HG02678 (cell line): Measurements from ENCODE around the gene IDUA.
A peak's percentile ranks its signal among the peaks of the same experiment; 100 is the strongest.

ENCODE experiments used
- ATAC-seq: cut with Tn5 transposase; IDR thresholded peaks from one replicate; pipeline ENCODE4 v1.9.1; 2021; ENCODE audit warnings: mild to moderate bottlenecking, moderate library complexity; ENCODE audit not compliant: unreplicated experiment

Gene IDUA

DNA sequence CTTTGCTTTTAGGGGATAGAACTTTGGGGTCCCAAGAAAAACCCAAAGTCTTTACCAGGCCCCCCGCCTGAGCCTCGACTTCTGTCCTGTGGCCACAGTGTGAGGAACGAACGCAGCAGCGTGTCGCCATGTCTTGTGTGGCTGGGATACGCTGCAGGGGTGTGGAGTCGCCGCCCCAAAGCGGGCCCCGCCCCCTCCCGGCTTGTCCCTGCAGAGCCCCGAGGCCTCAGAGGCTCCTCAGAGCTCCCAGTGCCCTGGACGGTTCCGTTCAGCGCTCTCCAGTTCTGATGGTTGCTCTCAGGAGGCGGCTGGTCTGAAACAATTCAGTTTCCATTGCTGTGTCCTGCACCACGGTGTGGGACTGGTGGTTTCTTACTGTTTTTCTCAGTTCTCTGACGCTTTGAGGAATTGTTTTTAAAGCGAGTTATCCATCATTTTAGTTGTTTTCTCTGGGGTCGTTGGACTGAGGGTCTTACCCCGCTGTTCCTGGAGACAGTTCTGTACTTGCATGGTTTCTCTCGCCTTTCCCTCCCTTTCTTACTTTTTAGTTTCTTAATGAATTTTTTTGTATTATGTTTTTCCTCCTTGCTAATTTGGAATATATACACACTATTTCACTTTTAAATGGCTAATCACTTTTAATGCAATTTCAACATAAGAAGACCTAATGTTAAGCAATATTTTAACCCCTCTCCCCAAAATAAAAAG lies 1.6 kb upstream of the IDUA start:
- no peak for ATAC-seq

DNA sequence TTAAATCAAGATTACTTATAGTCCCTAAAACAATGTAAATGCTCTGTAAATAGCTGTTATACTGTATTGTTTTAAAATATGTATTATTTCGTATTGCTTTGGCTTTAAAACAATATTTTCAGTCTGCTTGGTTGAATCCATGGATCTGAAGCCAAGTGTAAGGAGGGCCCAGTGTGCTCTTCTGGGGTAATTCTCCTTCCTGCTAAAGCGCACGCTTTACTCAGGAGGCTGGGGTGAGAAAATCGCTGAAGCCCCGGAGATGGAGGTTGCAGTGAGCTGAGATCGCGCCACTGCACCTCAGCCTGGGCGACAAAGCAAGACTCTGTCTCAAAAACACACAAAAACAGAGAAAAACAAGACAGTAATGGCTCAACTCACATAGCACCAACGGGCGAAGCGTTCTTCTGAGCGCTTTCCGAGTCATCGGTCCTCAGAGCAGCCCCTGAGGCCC lies 391 bp upstream of the IDUA start:
- peak; percentile 19 for ATAC-seq

DNA sequence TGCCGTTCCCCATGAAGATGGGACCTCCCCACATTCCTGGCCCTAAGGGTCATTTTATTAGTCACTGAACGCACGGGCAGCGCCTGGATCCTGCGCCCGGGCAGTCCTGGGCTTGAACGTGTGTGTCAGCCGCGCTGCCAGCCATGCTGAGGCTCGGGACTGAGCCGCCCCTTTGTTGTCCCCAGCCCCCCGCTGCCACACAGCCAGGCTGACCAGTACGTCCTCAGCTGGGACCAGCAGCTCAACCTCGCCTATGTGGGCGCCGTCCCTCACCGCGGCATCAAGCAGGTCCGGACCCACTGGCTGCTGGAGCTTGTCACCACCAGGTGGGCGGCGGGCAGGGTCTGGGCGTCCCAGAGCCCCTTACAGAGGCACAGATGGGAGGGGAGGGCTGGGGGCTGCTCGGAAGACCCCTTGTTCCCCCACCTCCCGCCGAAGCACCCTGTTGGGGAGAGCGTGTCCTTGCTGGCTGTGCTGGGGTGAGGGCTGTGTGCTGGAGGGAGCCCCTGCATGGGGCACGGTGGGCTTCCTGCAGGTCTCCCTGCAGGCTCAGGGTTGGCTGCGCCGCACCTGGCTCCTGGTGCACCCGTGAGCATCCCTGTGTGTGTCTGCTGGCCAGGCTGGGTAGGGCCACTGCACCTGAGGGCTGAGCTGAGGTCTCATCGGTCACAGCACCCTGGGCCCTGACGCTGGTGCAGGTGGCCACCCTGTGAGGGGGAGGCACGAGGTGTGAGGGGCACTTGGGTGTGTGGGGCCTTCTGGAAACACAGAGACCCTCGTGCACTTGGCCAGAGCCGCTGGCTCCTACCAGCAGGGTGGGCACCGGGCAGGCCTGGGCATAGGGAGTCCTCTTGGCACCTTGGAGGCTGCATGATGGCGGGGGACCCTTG lies 1.0 kb downstream of the IDUA start:
- ATAC-seq: no peak

DNA sequence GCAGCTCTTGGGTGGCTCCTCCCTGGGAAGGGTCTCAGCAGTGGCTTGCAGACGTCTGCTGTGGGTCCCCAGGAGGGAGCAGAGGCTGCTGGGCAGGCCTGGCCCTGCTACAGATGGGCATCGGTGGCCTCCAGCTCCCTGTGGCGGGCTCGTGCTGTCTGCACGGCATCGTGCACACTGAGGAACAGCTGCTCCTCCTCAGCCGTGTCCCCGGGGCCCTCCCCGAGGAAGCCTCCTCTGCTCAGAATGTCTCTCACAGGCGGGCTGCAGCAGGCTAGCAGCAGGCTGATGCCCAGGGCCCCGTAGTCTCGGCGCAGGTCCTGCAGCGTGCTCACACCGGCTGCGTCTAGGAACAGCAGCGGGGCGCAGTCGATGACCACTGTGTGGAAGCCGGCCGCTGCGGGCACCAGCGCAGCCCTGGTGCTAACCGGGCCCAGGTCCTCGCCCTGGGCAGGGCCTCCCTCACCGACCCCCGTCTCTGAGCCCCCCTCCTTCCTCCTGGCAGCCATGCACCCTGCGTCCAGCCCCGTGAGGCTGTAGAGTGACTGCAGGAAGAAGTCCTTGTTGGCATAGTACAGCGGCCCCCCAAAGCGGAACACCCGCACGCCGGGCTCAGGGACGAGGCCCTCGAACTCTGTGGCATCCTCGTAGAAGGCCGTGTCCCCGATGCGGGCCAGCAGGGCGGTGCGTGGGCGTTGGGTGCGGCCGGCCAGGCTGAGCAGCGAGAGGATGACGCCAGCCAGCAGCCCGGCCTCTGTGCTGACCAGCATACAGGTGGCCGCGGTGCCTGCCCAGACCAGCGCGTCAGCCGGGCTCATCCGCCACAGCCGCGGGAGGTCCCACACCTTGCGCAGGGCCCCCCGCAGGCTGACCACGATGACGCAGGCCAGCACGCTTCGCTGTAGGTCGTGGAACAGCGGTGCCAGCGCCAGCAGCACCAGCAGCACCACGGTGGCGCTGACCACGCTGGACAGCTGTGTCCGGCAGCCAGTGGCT lies 2.2 kb downstream of the IDUA start:
- no peak for ATAC-seq

DNA sequence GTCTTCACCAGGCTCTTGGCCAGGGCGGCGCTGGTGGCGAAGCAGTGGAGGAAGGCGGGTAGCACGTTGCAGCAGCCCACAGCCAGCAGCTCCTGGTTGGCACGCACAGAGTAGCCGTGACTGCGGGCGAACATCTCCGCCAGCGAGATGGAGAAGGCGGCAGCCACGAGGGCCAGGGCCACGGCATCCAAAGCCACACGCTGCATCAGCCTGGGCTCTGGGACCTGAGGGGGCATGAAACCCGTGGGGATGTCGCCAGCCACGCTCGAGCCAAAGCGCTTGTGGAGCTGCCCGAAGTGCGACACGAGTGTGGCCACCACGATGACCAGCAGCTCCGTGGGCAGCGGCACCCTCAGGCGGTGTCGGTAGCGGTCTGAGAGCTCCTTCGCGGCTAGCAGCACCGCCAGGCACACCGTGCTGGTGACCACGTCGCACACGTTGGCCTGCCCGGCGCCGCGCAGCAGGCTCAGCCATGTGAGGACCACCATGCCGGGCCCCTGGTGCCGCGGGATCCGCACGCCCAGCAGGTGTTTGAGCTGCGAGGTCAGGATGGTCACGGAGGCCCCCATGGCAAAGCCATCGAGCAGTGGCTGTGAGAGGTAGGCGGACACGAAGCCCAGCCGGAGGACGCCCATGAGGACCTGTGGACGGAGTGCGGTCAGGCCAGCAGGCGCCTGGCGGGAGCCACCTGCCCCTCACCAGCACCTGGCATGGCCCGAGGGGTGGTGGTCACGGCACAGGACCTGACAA lies 3.1 kb downstream of the IDUA start:
- ATAC-seq: no peak

DNA sequence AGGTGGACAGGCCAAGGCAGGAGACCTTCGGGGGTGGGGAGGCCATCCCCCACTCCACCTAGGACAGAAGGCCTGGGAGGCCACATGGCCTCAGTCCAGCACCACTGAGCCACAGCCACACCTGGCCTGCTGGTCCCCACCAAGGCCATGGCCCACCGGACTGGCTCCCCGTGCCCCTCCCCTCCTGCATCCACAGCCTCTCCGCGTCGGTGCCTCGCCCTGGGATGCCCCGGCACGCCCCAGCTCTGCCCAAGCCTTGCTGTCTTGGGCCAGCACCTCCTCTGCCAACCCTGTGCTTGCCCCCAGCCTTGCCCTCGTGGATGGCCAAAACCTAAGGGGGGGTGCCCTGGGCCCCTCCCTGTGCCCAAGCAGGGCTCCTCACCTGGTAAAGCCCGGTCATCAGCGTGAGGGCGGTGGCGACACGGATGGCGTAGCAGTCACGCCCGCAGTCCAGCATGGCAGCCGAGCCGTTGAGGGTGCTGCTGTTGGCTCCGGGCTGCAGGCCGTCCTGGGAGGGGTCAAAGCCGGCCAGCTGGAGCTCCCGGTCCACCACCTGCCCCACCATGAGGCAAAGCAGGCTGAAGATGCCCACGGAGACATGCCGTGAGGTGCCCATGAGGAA lies 4.0 kb downstream of the IDUA start:
- ATAC-seq: no peak

DNA sequence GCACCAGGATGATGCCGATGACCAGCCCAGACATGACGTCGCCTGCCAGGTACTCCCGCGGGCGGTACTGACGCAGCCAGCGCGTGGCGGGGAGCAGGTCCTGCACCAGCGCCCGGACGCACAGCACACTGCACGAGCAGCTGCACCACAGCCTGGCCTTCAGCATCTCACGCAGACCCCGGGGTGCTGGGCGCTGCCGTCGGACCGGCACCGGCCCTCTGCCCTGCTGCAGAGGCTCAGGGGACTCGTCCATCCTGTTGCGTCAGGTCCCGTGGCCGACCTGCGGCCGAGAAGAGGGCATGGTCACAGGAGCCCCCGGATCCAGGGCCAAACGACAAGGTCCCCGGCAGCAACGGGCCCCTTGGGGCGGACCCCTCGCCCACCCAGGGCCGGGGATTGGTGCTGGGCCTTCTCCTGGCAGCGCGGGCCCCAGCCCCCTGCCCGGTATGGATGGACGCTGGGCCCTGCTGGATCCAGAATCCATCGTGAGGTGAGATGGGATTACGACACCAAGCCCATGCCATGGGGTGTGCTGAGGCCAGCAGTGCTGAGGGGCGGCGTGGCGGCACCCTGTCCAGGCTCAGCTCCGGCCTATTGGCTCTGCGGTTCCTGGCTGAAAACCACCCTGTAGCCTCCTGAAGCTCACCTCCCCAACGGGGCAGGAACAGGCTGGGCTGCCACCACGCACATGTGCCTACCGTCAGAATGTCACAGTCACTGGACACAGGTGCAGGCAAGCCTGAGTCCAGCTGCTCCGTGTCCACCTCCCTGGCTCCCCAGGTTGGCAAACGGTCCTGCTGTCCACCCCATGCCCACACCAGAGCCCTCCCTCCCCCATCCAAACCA lies 4.8 kb downstream of the IDUA start:
- no peak for ATAC-seq

DNA sequence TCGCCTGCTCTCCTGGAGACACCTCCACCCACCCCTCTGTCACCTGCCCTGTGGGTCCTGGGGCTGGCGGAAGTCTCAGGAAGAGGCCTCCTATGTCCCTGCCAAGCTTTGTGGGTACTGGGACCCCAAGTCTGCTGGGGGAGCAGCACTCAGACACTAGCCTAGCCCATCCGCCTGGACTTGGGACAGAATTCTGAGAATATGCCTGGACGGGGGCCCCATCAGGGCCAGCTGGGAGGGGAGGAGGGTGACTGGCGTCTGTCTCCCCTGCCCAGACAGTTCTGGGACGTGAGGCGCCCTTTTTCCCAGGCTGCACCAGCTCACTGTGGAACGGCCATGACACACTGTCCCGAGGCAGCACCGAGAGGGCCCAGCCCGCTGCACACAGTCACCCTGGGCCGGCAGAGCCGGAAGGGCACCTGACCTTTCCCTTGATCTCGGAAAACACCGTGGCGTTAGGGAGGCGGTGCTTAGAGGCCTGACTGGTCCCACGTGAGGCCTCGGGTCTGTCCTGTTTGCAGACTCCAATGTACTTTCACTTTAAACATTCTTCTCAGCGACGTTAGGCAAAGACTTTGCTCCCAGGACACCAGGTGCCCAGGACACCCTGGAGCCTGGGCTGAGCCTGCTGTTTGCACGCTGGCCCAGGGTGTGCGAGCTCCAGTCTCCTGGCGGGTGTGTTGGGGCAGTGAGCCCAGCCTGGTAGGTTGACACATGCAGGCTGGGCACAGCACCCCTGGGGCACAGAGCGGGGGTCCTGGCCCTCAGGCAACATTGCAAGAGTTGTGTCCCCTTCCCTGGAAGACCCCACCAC lies 5.7 kb downstream of the IDUA start:
- no peak for ATAC-seq

DNA sequence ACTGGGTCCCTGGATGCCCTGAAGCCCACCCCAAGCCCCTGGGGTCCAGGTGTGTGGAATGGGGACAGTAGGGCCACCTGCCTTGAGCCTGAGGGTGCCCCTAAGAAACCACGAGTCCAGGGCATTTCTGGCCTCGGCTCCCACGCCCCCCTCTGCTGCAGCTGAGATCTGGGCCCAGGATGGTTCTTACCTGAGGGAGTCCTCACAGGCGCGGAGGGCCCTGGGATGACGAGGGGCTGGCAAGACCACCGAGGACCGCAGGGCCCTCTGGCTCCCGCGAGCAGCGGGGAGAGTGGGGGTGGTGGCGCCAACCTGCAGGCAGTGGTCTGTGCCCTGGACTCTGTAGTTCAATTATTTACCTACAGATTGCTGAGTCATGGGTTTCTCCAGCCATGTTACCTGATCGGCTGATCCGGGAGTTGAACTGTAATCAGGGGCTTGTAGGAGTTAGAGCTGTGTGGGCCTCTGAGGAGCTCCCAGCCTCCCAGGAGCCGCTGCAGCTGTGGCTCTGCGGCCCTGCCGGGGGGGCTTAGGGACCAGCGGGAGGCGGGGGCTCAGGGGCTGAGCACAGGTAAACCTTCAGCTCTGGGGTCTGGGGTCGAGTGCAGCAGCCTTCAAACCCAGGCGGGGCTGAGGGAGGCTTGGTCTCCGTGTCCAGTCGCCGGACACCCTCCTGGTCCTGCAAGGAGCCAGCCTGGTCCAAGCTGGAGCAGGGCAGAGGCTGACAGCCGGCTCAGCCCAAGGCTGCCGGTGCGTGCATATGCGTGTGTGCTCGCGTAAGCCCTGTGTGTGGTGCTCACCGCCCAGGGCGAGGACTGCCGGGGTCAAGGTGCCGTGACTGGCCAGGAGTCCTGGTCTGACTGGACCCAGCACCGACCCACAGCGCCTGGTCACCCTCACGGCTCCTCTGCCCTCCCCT lies 6.5 kb downstream of the IDUA start, which contains the start of gene SLC26A1:
SLC26A1 (minus strand) TSS at position 294 of the 919 bp plus-strand sequence. CDS start 1,701 bp downstream, outside the sequence.
- no peak for ATAC-seq

DNA sequence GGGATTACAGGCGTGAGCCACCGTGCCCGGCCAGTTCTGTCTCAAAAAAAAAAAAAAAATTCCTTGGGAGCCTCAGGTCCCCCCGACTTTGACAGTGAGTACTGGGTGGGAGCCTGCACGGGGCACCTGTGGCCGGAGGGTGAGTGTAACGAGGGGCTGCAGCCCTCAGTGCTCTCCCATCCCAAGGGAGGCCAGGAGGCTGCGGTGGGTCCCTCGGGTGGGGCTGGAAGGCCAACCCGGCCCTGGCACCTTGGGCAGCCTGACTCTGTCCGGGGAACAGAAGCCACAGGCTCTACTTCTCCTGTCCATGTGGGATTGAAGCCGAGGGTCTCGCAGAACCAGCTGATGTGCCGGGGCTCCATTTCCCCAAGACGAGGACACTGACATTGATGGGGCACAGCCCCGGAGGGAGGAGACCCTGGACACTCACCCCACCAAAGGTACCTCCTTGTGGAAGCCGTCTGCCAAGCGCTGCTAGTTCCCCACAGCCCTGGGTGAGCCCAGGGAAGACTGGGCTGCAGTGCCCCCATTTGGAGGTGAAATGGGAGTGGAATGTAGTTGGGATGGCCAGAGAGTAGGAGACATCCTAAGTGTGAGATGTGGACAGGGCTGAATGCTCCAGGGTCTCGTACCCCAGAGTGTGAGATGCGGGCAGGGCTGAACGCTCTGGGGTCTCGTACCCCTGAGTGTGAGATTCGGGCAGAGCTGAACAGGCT lies 8.6 kb downstream of the IDUA start:
- no peak for ATAC-seq

DNA sequence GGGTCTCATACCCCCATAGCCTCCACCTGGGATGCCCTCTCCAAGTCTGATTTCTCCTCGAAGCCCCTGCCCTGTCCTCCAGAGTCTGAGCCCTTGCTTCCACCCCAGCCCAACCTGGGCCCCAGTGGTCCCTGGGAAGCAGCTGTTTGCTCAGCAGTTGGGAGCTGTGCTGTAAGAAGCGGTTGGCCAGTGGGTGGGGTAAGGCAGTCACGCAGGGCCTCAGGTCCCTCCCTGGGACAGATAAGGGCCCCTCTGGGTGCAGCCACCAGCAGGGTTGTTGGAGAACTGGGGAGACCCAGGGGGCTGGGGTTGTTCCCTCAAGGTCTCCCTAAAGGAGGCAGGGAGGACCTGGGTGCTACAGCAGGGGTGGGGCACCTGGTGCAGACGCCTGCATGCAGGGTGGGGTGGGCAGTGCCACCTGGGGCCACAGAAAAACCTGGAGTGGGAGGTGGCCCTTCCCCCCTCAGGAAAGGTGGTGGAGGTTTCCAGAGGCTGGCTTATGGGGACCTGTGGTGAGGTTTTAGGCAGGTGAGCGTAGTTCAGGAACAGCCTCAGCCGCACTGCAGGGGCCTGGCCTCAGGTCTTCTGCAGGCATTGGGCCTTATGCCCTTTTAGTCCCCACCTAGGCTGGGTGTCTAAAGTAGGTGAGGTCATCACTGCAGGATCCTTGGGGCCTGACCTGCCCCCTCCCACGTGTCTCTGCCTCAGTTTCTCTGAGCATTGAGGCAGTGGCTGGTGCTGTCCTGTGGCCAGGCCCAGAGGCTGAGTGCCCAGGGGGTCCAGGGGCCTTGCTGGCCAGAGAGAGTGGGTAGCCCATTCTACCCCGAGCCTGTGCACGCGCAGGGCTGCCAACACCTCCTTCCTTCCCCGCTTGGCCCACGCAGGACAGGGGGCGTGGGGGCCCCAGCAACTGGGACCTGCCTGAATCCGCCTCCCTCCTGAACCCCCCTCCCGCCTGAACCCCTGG lies 9.5 kb downstream of the IDUA start:
- ATAC-seq: no peak

DNA sequence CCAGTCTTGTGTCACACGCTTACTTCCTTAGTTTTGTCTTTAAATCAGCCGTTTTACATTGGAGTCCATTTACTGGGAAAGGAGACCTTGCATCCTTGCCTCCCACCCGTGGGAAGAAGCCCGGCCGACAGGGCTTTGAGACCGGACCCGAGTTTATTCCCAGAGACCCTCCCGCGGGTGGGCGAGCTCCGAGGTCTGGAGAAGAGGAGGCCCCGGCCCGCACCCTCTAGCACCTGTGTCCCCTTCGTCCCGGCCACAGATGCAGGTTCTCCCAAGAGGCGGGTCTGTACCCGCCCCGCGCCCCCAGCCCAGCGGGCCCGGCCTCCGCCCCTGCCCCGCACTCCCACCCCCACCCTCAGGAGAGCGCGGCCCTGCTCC lies 10.1 kb downstream of the IDUA start:
- ATAC-seq: no peak

DNA sequence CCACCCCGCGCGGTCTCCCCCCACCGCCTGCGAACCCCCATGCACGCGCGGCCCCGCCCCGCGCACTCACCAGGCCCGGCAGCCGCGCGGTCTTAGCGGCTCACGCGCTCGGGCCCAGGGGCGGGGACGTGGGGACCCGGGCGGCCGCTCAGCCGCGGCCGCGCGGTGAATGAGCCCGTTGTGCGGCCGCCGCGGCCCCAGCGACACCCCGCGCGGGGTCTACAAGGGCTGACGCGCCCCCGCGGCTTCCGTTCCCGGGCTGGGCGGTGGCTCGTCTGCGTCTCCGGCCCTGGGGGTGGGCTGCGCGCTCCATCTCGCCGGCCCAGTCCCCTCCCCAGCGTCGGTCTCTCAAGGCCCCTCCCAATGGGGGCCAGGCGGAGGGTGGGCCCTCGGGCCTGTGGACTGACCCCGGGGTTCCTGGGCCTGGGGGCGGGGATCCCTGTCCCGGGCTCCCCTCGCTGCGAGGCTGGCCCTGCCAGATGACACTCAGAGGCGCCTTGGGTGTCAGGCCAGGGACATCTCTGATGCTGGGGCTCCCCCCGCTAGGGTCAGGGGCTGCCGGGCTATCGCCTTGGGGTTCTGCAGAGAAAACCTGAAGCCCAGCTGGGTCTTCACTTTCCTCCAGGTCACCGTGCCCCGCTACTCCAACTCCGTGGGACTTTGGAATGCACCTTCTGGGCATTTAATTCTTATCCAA lies 10.7 kb downstream of the IDUA start:
- no peak for ATAC-seq

DNA sequence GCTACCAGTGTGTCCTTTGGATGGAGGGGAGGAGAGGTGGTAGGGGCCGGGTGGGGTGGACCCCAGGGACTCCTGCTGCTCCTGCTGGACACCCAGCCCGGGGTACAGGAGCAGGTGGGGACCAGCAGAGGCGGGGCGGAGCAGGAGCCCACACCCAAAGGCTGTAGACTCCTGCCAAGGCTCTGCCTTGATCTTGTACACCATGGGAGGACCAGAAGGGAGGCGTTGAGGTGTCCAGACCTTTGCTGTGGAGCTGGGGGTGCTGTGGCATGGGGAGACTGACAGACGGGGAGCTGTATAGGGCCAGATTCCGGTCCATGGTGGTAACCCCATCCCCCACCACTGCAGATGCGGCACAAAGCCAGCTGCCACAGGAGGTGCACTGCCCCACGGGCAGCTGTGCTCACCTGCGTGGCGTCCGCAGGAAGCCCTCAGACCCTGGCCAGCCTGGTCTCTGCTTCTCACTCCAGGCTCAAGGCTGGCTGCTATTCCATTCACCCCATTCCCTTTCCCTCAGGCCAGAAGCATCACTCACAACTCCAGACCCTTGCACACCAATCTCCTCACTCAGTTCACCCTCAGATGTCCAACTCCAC lies 11.3 kb downstream of the IDUA start:
- ATAC-seq: no peak
